WI38 (cell line): ENCODE measurements around the gene CENPB.

Experiments used
- H3K4me3 ChIP-seq: 2 replicates; pipeline ENCODE4 v1.5.1; 2011; ENCODE audit warnings: low read depth, mild to moderate bottlenecking, control low read depth, low read length
- CTCF ChIP-seq: IDR thresholded peaks from 2 replicates; pipeline ENCODE4 v1.5.1; 2012; ENCODE audit warnings: low read depth, mild to moderate bottlenecking, control low read depth, low read length

The CENPB gene

DNA sequence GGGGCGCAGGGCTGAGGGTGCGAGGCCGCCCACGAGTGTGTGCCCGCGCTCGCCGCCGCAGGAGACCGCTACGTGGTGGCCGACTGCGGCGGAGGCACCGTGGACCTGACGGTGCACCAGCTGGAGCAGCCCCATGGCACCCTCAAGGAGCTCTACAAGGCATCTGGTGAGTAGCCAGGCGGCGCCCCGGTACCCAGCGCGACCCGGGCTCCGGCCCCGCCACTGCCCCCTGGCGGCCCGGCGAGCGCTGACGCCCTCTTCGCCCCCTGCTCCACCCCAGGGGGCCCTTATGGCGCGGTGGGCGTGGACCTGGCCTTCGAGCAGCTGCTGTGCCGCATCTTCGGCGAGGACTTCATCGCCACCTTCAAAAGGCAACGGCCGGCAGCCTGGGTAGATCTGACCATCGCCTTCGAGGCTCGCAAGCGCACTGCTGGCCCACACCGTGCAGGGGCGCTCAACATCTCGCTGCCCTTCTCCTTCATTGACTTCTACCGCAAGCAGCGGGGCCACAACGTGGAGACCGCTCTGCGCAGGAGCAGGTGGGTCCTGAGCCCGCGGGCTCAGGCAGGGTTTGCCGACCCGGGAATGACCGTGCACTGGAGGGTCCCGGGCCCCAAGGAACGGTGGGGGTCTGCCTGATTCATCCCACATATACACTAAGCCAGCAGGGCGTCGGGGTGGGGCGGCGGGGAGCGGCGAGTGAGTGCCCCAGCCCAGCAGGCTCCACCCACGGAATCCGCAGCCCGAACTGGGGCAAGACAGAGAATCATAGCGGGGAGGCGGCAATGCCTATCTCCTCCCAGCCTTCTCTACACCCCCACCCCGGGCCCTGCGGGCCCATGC lies 36.6 kb downstream of the CENPB start:
- TF ChIP-seq CTCF, result no peak
- no peak overlapping the region for H3K4me3 ChIP-seq

GRCh38 chr20:3749087-3749688 lies 37.4 kb downstream of the CENPB start:
- no peak for TF ChIP-seq CTCF
- no peak overlapping the region for H3K4me3 ChIP-seq

DNA sequence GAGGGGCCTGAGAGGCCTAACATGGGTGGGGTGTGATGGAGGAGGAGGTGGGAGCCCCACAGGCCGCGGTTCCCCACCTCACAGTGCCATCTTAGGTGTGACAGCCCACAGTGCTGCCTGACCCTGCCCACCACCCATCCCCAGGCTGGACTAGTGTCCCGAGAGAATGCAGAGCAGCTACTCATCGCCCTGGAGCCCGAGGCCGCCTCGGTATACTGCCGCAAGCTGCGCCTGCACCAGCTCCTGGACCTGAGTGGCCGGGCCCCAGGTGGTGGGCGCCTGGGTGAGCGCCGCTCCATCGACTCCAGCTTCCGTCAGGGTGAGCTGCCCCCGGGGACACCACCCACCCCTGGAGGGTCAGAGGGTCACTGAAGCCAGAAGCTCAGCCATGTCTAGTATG lies 38.5 kb downstream of the CENPB start:
- TF ChIP-seq CTCF, result no peak
- no peak overlapping the region for H3K4me3 ChIP-seq

- no peak overlapping the region for H3K4me3 ChIP-seq
- no peak for TF ChIP-seq CTCF
These were observed 39.1 kb downstream of the CENPB start for GRCh38 chr20:3747471-3747870.

DNA sequence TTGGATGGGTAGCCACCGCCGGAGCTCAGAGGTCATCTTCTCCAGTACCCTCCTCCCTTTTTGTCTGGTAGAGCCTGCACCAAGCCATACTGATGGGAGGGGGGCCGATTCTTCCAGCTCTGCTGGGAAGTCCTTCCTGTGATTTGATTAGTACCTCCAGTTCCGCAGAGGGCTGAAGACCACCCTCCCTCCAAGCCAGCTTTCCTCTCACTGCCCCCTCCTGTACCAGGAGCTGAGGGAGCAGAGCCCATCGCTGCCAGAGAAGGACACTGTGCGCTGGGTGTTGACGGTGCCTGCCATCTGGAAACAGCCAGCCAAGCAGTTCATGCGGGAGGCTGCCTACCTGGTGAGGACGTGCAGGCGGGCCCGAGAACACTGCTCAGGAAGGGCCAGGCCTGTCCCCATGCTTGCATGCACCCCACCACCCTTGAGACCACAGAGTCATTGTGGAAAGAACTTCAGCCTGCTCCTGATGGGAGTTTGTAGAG lies 40.8 kb downstream of the CENPB start:
- no peak overlapping the region for H3K4me3 ChIP-seq
- TF ChIP-seq CTCF, result no peak

DNA sequence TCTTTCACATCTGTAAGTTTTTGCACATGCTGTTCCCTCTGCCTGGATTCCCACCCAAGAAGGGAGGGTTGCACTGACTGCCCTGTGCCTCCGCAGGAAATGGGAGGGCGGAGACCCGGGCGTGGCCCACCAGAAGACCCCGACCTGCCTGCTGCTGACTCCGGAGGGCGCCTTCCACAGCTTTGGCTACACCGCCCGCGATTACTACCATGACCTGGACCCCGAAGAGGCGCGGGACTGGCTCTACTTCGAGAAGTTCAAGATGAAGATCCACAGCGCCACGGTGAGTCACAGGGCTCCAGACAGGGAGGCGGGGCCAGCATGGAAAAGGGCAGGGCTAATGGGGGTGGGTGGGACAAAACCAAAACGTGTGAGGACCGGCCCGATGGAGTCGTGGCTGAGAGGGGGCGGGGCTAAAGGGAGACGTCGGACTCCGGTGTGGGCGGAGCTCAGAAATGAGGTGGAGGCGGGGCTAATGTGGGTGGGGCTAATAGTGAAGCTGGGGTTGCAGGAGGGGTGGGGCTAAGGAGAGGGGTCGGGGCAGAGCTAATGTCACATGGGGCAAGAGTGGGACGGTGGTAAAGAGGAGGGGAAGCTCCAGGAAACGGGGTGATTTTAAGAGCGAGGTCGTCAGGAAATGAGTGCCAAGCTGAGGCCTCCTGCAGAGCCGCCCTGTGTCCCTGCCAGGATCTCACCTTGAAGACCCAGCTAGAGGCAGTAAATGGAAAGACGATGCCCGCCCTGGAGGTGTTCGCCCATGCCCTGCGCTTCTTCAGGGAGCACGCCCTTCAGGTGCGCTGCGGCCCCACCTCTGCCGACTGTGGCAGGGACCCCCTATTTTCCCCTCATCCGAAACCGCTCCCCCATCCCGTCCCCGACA lies 41.5 kb downstream of the CENPB start:
- no peak for TF ChIP-seq CTCF
- H3K4me3 ChIP-seq, result no peak overlapping the region
